ENCODE data around the gene F2RL3.

The F2RL3 gene

DNA sequence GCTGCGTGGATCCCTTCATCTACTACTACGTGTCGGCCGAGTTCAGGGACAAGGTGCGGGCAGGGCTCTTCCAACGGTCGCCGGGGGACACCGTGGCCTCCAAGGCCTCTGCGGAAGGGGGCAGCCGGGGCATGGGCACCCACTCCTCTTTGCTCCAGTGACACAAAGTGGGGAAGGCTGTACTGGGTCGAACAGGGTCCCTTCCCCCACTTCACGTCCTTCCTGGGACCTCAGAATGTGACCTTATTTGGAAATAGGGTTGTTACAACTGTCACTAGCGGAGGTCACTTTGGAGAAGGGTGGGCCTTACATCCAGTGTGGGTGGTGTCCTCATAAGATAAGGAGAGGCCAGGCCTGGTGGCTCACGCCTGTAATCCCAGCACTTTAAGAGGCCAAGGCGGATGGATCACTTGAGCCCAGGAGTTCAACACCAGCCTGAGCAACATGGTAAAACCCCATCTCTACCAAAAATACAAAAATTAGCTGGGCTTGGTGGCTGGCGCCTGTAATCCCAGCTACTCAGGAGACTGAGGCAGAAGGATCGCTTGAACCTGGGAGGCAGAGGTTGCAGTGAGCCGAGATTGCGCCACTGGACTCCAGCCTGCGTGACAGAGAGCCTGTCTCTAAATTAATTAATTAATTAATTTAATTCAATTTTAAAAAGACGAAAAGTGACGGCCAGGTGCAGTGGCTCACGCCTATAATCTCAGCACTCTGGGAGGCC lies 1.8 kb downstream of the F2RL3 start:
- Histone ChIP-seq H3K27me3 (ENCODE audit: insufficient read depth, low read length) (no peaks in the 10 kb centered on the region), H3K36me3 (ENCODE audit: insufficient read depth, low read length) (no peaks in the 10 kb centered on the region), H4K20me1 (ENCODE audit: insufficient read depth, low read length) (no peaks in the 10 kb centered on the region), H3K9me2 (ENCODE audit: low read depth, low read length) (no peaks in the 10 kb centered on the region), H3F3A (ENCODE audit: insufficient read depth, low read length) (no peaks in the 10 kb centered on the region), H3K79me2 (ENCODE audit: insufficient read depth, low read length) (no peaks in the 10 kb centered on the region), H3K4me1 (ENCODE audit: insufficient read depth, low read length, severe bottlenecking) (peaks cover 16% of the 10 kb centered on the region), H2AFZ (ENCODE audit: low read length) (no peak overlapping the region), H3K9me3 (ENCODE audit: low read length) (no peaks in the 10 kb centered on the region), H3K4me3 (ENCODE audit: low read depth, low read length, poor library complexity, severe bottlenecking) (no peak overlapping the region), H3K4me2 (ENCODE audit: low read length) (no peak overlapping the region), H3K9ac (ENCODE audit: low read length) (no peak overlapping the region), H3K27ac (ENCODE audit: low read depth, low read length, poor library complexity, severe bottlenecking) (no peak overlapping the region)
- no peak for TF ChIP-seq EZH2 (IDR thresholded peaks at IDR 0.05; ENCODE audit: borderline replicate concordance, low read length)
- TF ChIP-seq, protein P1, sequence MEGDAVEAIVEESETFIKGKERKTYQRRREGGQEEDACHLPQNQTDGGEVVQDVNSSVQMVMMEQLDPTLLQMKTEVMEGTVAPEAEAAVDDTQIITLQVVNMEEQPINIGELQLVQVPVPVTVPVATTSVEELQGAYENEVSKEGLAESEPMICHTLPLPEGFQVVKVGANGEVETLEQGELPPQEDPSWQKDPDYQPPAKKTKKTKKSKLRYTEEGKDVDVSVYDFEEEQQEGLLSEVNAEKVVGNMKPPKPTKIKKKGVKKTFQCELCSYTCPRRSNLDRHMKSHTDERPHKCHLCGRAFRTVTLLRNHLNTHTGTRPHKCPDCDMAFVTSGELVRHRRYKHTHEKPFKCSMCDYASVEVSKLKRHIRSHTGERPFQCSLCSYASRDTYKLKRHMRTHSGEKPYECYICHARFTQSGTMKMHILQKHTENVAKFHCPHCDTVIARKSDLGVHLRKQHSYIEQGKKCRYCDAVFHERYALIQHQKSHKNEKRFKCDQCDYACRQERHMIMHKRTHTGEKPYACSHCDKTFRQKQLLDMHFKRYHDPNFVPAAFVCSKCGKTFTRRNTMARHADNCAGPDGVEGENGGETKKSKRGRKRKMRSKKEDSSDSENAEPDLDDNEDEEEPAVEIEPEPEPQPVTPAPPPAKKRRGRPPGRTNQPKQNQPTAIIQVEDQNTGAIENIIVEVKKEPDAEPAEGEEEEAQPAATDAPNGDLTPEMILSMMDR (IDR thresholded peaks at IDR 0.05; ENCODE audit: low read length): no peak

DNA sequence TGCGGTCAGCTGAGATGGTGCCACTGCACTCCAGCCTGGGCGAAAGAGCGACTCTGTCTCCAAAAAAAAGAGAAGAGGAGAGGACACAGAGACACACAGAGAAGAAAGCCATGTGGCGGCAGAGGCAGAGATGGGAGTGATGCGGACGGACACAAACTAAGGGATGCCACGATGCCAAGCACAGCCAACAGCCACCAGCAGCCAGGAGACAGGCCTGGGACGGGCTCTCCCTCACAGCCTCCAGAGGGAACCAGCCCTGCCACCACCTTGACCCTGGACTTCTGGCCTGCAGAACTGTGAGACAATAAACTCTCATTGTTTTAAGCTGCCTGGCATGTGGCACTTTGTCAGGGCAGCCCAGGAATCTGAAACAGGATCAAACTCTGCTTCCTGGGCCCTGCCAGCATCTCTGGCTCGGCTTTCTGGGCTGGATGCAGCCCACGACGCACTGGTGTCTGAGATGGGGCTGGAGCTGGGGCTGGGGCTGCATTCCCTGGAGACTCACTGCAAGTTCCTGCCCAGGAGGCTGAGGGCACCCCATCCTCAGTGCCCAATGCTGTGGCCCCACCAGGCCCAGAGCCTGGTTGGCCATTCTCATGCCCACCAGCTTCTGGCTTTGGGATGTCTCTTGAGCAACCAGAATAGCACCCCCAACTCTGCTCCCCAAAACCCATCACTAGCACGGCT lies 3.0 kb downstream of the F2RL3 start:
- H3K27me3 ChIP-seq (ENCODE audit: insufficient read depth, low read length): no peaks in the 10 kb centered on the region
- H3K4me2 ChIP-seq (ENCODE audit: low read length): no peak overlapping the region
- no peak overlapping the region for H3K4me3 ChIP-seq (ENCODE audit: low read depth, low read length, poor library complexity, severe bottlenecking)
- TF ChIP-seq, protein P1 (IDR thresholded peaks at IDR 0.05; ENCODE audit: low read length): no peak
- no peak for TF ChIP-seq EZH2 (IDR thresholded peaks at IDR 0.05; ENCODE audit: borderline replicate concordance, low read length)
- H3K9me2 ChIP-seq (ENCODE audit: low read depth, low read length): no peaks in the 10 kb centered on the region
- no peaks in the 10 kb centered on the region for H3K9me3 ChIP-seq (ENCODE audit: low read length)
- peaks cover 16% of the 10 kb centered on the region for H3K4me1 ChIP-seq (ENCODE audit: insufficient read depth, low read length, severe bottlenecking)
- no peak overlapping the region for H3K9ac ChIP-seq (ENCODE audit: low read length)
- no peaks in the 10 kb centered on the region for H3K36me3 ChIP-seq (ENCODE audit: insufficient read depth, low read length)
- no peaks in the 10 kb centered on the region for H4K20me1 ChIP-seq (ENCODE audit: insufficient read depth, low read length)
- H3K79me2 ChIP-seq (ENCODE audit: insufficient read depth, low read length): no peaks in the 10 kb centered on the region
- H3K27ac ChIP-seq (ENCODE audit: low read depth, low read length, poor library complexity, severe bottlenecking): no peak overlapping the region
- H2AFZ ChIP-seq (ENCODE audit: low read length): no peak overlapping the region
- H3F3A ChIP-seq (ENCODE audit: insufficient read depth, low read length): no peaks in the 10 kb centered on the region

DNA sequence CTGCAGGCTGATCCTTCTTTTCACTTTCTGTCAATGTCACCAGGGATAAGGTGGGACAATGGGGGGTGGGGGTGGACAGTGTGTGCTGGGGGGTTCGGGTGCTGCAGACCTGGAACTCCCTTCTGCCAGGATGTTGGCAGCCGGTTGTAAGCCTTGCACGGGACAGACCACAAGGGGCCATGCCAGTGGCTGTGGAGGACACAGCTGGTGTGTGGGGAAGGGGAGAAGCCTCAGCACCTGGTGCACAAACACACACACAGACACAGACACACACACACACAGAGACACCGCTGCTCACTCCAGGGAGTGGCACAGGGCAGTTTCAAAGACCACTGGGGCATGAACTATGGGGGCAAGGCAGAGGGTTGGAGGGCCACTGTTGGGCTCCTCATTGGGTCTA lies 3.6 kb downstream of the F2RL3 start:
- H3K79me2 ChIP-seq (ENCODE audit: insufficient read depth, low read length): no peaks in the 10 kb centered on the region
- no peaks in the 10 kb centered on the region for H3K36me3 ChIP-seq (ENCODE audit: insufficient read depth, low read length)
- no peak overlapping the region for H3K4me3 ChIP-seq (ENCODE audit: low read depth, low read length, poor library complexity, severe bottlenecking)
- no peaks in the 10 kb centered on the region for H3K9me3 ChIP-seq (ENCODE audit: low read length)
- no peaks in the 10 kb centered on the region for H3K27me3 ChIP-seq (ENCODE audit: insufficient read depth, low read length)
- H3K4me2 ChIP-seq (ENCODE audit: low read length): no peak overlapping the region
- H2AFZ ChIP-seq (ENCODE audit: low read length): no peak overlapping the region
- no peaks in the 10 kb centered on the region for H4K20me1 ChIP-seq (ENCODE audit: insufficient read depth, low read length)
- peaks cover 16% of the 10 kb centered on the region for H3K4me1 ChIP-seq (ENCODE audit: insufficient read depth, low read length, severe bottlenecking)
- H3F3A ChIP-seq (ENCODE audit: insufficient read depth, low read length): no peaks in the 10 kb centered on the region
- H3K9ac ChIP-seq (ENCODE audit: low read length): no peak overlapping the region
- TF ChIP-seq EZH2 (IDR thresholded peaks at IDR 0.05; ENCODE audit: borderline replicate concordance, low read length): no peak
- H3K9me2 ChIP-seq (ENCODE audit: low read depth, low read length): no peaks in the 10 kb centered on the region
- no peak overlapping the region for H3K27ac ChIP-seq (ENCODE audit: low read depth, low read length, poor library complexity, severe bottlenecking)

Measured in OCI-LY1 (cell line).